Measurements from ENCODE around the gene CPVL. TPM values are rescaled to one million over a fixed set of nuclear protein-coding genes. Genes with fewer than 3 reads are reported as not detected.

CPVL gene
- total RNA-seq, 1 experiment from 2014 or later, result 1.6 TPM

- H3K27ac ChIP-seq, result no peak overlapping the region
- no peaks in the 10 kb centered on the region for H3K36me3 ChIP-seq
- no peak overlapping the region for H3K4me3 ChIP-seq
- DNase-seq (ENCODE audit: low read depth in 1 of 2, low spot score in 2 of 2), result no peak
- no peaks in the 10 kb centered on the region for H3K9me3 ChIP-seq (replicated peaks)
- H3K27me3 ChIP-seq (replicated peaks), result no peaks in the 10 kb centered on the region; the same call in none of the 2 replicates
- no peaks in the 10 kb centered on the region for H3K4me1 ChIP-seq (replicated peaks)
Observed at GRCh38 chr7:29173458-29173857, 27.1 kb upstream of the CPVL start.

- Histone ChIP-seq H3K27ac (no peak overlapping the region), H3K27me3 (replicated peaks) (no peaks in the 10 kb centered on the region; the same call in none of the 2 replicates), H3K4me3 (no peak overlapping the region), H3K4me1 (replicated peaks) (no peaks in the 10 kb centered on the region), H3K9me3 (replicated peaks) (no peaks in the 10 kb centered on the region), H3K36me3 (no peaks in the 10 kb centered on the region)
- no peak for DNase-seq (ENCODE audit: low read depth in 1 of 2, low spot score in 2 of 2)
Observed at GRCh38 chr7:29170781-29171180, 24.4 kb upstream of the CPVL start.

DNA sequence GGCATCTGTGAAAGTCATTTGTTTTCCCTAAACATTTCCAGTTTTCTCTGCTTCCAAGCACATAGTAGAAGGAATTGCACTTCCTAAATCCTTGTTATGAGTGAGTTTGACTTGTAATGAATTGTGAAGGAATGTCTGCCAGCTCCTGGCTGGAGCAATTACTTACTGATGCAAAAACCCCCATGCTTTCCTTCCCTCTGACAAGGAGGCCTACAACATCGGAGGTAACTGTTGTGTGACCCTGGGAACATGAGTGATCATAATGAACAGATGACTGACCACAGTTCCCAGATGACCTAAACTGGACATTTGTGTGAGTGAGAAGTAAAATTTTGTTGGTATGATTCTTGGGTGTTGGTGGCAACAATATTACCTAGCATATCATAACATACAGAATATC, 21.4 kb upstream of the CPVL start:
- H3K4me3 ChIP-seq, result no peak overlapping the region
- no peaks in the 10 kb centered on the region for H3K9me3 ChIP-seq (replicated peaks)
- H3K27me3 ChIP-seq (replicated peaks), result no peaks in the 10 kb centered on the region; the same call in none of the 2 replicates
- no peak for DNase-seq (ENCODE audit: low read depth in 1 of 2, low spot score in 2 of 2)
- no peak overlapping the region for H3K27ac ChIP-seq
- no peaks in the 10 kb centered on the region for H3K36me3 ChIP-seq
- no peaks in the 10 kb centered on the region for H3K4me1 ChIP-seq (replicated peaks)

DNA sequence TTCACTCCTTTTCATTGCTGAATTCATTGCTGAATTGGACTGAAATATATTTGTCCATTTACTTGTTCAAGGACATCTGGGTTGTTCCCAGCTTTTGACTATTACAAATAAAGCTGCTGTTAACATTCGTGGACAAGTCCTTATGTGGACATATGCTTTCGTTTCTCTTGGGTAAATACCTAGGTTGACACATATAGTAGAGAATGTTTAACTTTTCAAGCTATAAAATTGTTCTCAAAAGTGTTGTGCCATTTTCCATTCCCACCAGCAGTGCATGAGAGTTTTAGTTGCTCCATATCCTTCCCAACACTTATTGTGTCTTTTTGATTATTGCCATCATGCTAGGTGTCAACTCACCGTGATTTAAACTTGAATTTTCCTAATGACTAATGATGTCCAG, 17.5 kb upstream of the CPVL start:
- no peaks in the 10 kb centered on the region for H3K4me1 ChIP-seq (replicated peaks)
- DNase-seq (ENCODE audit: low read depth in 1 of 2, low spot score in 2 of 2), result no peak
- H3K36me3 ChIP-seq, result no peaks in the 10 kb centered on the region
- H3K27me3 ChIP-seq (replicated peaks), result no peaks in the 10 kb centered on the region; the same call in 1 of the 2 replicates
- H3K4me3 ChIP-seq, result no peak overlapping the region
- no peaks in the 10 kb centered on the region for H3K9me3 ChIP-seq (replicated peaks)
- no peak overlapping the region for H3K27ac ChIP-seq

DNA sequence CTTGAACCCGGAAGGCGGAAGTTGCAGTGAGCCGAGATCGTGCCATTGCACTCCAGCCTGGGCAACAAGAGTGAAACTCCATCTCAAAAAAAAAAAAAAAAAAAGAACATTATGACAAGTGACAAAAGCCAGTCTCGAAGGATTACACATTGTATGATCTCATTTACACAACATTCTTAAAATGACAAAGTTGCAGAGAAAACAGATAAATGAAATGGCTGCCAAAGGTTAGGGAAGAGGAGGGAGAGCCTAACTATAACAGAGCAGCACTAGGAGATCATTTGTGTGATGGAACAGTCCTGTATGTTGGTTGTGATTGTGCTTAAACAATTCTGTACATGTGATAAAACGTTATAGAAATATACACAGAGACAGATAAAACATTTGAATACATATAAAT, 16.2 kb upstream of the CPVL start:
- Histone ChIP-seq H3K4me1 (replicated peaks) (no peaks in the 10 kb centered on the region), H3K4me3 (no peak overlapping the region), H3K9me3 (replicated peaks) (no peaks in the 10 kb centered on the region), H3K27ac (no peak overlapping the region), H3K36me3 (no peaks in the 10 kb centered on the region), H3K27me3 (replicated peaks) (no peaks in the 10 kb centered on the region; the same call in 1 of the 2 replicates)
- DNase-seq (ENCODE audit: low read depth in 1 of 2, low spot score in 2 of 2), result no peak

- H3K27me3 ChIP-seq (replicated peaks), result no peaks in the 10 kb centered on the region; the same call in 1 of the 2 replicates
- no peaks in the 10 kb centered on the region for H3K4me1 ChIP-seq (replicated peaks)
- no peak for DNase-seq (ENCODE audit: low read depth in 1 of 2, low spot score in 2 of 2)
- no peaks in the 10 kb centered on the region for H3K36me3 ChIP-seq
- H3K4me3 ChIP-seq, result no peak overlapping the region
- H3K9me3 ChIP-seq (replicated peaks), result no peaks in the 10 kb centered on the region
- H3K27ac ChIP-seq, result no peak overlapping the region
Observed at GRCh38 chr7:29161231-29161630, 14.9 kb upstream of the CPVL start.

GRCh38 chr7:29160080-29160479, 13.7 kb upstream of the CPVL start:
- H3K9me3 ChIP-seq (replicated peaks), result no peaks in the 10 kb centered on the region
- no peaks in the 10 kb centered on the region for H3K4me1 ChIP-seq (replicated peaks)
- no peak for DNase-seq (ENCODE audit: low read depth in 1 of 2, low spot score in 2 of 2)
- H3K36me3 ChIP-seq, result no peaks in the 10 kb centered on the region
- no peaks in the 10 kb centered on the region; the same call in 1 of the 2 replicates for H3K27me3 ChIP-seq (replicated peaks)
- H3K27ac ChIP-seq, result no peak overlapping the region
- no peak overlapping the region for H3K4me3 ChIP-seq

DNA sequence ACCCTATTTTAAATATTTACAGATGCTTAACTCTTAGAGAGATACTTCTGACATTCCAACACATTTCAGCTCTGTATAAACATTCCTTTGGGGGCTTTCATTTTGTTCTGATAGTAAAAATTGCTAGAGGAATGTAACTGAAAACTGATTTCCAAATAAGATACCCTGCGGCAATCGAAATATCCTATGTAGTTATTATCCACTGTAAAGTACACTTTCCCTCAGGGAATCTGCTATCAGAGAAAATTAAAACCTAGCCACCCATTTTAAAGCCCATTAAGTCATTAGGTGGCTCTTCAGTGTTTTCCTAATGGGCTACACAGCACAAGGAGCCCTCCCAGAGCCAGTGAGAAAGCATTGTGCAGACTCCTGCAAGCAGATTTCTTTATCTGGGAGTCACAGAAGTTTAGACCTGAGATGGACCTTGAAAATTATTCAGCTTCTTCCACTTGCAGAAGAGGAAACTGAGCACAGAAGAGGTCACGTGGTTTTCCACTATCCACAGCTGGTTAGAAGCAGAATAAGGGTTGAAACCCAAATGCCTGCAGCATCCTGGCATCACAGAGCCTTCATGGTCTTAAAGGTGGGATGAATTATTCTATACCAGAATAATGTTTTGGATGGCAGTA, 12.6 kb upstream of the CPVL start:
- Histone ChIP-seq H3K27me3 (replicated peaks) (no peaks in the 10 kb centered on the region; the same call in 1 of the 2 replicates), H3K4me3 (no peak overlapping the region), H3K4me1 (replicated peaks) (no peaks in the 10 kb centered on the region), H3K9me3 (replicated peaks) (no peaks in the 10 kb centered on the region), H3K36me3 (no peaks in the 10 kb centered on the region), H3K27ac (no peak overlapping the region)
- DNase-seq (ENCODE audit: low read depth in 1 of 2, low spot score in 2 of 2), result no peak

- Histone ChIP-seq H3K9me3 (replicated peaks) (no peaks in the 10 kb centered on the region), H3K27ac (no peak overlapping the region), H3K4me3 (no peak overlapping the region), H3K36me3 (no peaks in the 10 kb centered on the region), H3K4me1 (replicated peaks) (no peaks in the 10 kb centered on the region), H3K27me3 (replicated peaks) (no peaks in the 10 kb centered on the region; the same call in 1 of the 2 replicates)
- DNase-seq (ENCODE audit: low read depth in 1 of 2, low spot score in 2 of 2), result no peak
Observed at GRCh38 chr7:29156907-29157452, 10.6 kb upstream of the CPVL start.

- Histone ChIP-seq H3K27me3 (replicated peaks) (peaks cover 7% of the 10 kb centered on the region; the same call in 1 of the 2 replicates), H3K4me3 (no peak overlapping the region), H3K27ac (no peak overlapping the region), H3K36me3 (no peaks in the 10 kb centered on the region), H3K4me1 (replicated peaks) (no peaks in the 10 kb centered on the region), H3K9me3 (replicated peaks) (no peaks in the 10 kb centered on the region)
- DNase-seq (ENCODE audit: low read depth in 1 of 2, low spot score in 2 of 2), result no peak
Observed at GRCh38 chr7:29154076-29154475, 7.7 kb upstream of the CPVL start.

GRCh38 chr7:29150856-29151255, 4.5 kb upstream of the CPVL start:
- H3K4me3 ChIP-seq, result no peak overlapping the region
- peaks cover 36% of the 10 kb centered on the region for H3K27me3 ChIP-seq (replicated peaks)
- no peaks in the 10 kb centered on the region for H3K36me3 ChIP-seq
- DNase-seq (ENCODE audit: low read depth in 1 of 2, low spot score in 2 of 2), result no peak
- no peak overlapping the region for H3K27ac ChIP-seq
- H3K9me3 ChIP-seq (replicated peaks), result no peaks in the 10 kb centered on the region
- H3K4me1 ChIP-seq (replicated peaks), result no peaks in the 10 kb centered on the region

- Histone ChIP-seq H3K4me3 (no peak overlapping the region), H3K9me3 (replicated peaks) (no peaks in the 10 kb centered on the region), H3K27me3 (replicated peaks) (peaks cover 53% of the 10 kb centered on the region), H3K27ac (no peak overlapping the region), H3K36me3 (no peaks in the 10 kb centered on the region), H3K4me1 (replicated peaks) (no peaks in the 10 kb centered on the region)
- DNase-seq (ENCODE audit: low read depth in 1 of 2, low spot score in 2 of 2), result no peak
Observed at GRCh38 chr7:29149036-29149435, 2.7 kb upstream of the CPVL start.

- Histone ChIP-seq H3K27me3 (replicated peaks) (peaks cover 62% of the 10 kb centered on the region), H3K4me1 (replicated peaks) (no peaks in the 10 kb centered on the region), H3K9me3 (replicated peaks) (no peaks in the 10 kb centered on the region), H3K4me3 (no peak overlapping the region), H3K27ac (no peak overlapping the region), H3K36me3 (no peaks in the 10 kb centered on the region)
- no peak for DNase-seq (ENCODE audit: low read depth in 1 of 2, low spot score in 2 of 2)
Observed at GRCh38 chr7:29147821-29148220, 1.5 kb upstream of the CPVL start.

GRCh38 chr7:29146888-29147609, 712 bp upstream of the CPVL start:
- no peaks in the 10 kb centered on the region for H3K36me3 ChIP-seq
- no peaks in the 10 kb centered on the region for H3K4me1 ChIP-seq (replicated peaks)
- H3K27me3 ChIP-seq (replicated peaks), result peaks cover 64% of the 10 kb centered on the region
- H3K9me3 ChIP-seq (replicated peaks), result no peaks in the 10 kb centered on the region
- no peak for DNase-seq (ENCODE audit: low read depth in 1 of 2, low spot score in 2 of 2)
- no peak overlapping the region for H3K27ac ChIP-seq
- H3K4me3 ChIP-seq, result peak overlapping the region; percentile 32

Data from SJSA1 (cell line).